HG03565 (cell line): Measurements from ENCODE around the gene BABAM2.

Experiments
- ATAC-seq: cut with Tn5 transposase; IDR thresholded peaks from one replicate; pipeline ENCODE4 v1.9.1; 2021; ENCODE audit warnings: mild to moderate bottlenecking, moderate library complexity; ENCODE audit not compliant: unreplicated experiment

Gene BABAM2

DNA sequence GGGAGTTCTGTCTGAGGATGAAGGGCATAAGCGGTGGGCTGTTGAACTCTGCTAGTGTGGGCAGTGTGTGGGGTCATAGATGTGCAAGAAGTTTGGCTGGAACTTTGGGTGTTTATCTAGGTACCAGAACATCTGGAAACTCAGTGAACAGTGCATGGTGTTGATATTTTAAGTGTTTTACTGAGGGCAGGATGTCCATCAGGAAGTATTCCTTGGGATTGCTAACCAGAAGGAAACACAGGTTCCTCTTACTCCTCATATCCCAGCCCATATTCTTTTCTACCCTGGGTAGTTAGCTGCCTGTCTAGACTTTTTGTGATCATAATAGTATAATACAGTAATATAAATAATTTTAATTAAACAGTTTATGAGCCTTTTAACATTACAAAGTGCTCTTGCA lies 15.5 kb downstream of the BABAM2 start:
- ATAC-seq: no peak

DNA sequence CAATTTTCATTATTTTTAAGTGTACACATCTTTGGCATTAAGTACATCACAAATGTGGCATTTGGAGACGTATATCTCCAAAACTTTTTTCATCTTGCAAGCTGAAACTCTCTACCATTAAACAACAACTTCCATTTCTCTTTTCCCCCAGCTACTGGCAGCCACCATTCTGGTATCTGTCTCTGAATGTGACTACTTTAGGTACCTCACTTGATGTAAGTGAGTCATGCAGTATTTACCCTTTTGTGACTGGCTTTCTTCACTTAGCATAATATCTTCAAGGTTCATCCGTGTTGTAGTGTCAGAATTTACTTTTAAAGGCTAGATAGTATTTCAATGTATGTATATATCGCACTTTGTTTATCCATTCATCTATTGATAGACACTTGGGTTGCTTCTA lies 17.0 kb downstream of the BABAM2 start:
- no peak for ATAC-seq

GRCh38 chr2:27909901-27910300 lies 19.4 kb downstream of the BABAM2 start:
- no peak for ATAC-seq

GRCh38 chr2:27911458-27912210 lies 21.1 kb downstream of the BABAM2 start:
- ATAC-seq: no peak

DNA sequence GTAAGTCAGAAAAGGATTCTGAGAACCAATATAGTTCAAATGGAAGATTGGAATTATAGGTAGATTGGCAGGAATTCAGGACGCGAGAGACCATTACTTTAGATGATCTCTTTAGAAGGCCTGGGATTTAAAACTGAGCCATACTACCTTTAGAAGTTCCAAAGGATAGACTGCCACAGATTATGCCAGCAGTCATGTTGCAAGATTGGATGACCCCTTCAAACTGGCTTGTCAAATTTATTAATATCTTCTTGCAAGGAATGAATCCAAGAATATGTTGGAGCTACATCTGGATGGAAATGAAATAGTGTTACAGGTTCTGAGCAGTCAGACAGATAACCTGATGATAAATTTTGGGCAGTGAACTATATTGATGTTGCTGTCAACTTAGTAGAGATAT lies 22.0 kb downstream of the BABAM2 start:
- ATAC-seq: no peak

GRCh38 chr2:27914041-27914804 lies 23.7 kb downstream of the BABAM2 start:
- ATAC-seq: no peak

DNA sequence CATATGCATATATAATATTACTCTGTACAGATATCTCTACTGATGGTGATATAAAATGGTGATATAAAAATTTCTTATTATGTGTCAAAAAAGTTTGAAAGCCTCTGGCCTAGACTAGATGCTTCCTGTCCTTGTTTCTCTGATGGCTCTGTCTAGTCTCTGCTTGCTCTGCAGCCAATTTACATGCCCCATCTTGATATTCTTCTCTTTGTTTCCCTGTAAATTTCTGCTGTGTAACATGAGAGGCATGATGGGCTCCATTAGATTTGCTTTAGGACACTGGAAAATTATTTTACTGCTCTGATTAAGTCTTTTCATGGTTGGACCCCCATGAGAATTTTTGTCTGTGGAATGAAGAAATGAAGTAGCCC lies 24.3 kb downstream of the BABAM2 start:
- ATAC-seq: no peak

DNA sequence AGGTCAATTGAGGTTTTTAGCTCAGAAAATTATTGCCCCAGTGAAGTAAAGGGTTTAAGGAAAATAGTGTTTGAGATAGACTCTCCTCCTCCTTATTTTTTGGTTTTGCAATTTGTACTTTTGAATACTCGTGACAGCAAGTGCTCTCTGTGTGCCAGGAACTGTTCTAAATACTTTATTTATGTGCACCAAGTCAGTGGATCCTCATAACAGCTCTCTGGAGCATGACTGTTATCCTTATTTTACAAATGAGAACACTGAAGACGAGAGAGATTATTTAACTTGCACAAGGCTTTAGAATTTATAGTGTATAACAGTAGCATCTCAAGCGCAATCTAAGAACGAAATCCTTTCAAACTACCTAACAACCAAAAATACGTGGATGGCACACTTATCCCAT lies 24.7 kb downstream of the BABAM2 start:
- no peak for ATAC-seq

- ATAC-seq: no peak
Observed at GRCh38 chr2:27915874-27916273, 25.3 kb downstream of the BABAM2 start.

GRCh38 chr2:27916293-27916995 lies 25.9 kb downstream of the BABAM2 start:
- no peak for ATAC-seq

GRCh38 chr2:27920148-27920885 lies 29.8 kb downstream of the BABAM2 start:
- ATAC-seq: no peak

- no peak for ATAC-seq
Observed at GRCh38 chr2:27921424-27921823, 30.9 kb downstream of the BABAM2 start.

- no peak for ATAC-seq
Observed at GRCh38 chr2:27921880-27922547, 31.5 kb downstream of the BABAM2 start.

- no peak for ATAC-seq
Observed at GRCh38 chr2:27922842-27923241, 32.3 kb downstream of the BABAM2 start.

DNA sequence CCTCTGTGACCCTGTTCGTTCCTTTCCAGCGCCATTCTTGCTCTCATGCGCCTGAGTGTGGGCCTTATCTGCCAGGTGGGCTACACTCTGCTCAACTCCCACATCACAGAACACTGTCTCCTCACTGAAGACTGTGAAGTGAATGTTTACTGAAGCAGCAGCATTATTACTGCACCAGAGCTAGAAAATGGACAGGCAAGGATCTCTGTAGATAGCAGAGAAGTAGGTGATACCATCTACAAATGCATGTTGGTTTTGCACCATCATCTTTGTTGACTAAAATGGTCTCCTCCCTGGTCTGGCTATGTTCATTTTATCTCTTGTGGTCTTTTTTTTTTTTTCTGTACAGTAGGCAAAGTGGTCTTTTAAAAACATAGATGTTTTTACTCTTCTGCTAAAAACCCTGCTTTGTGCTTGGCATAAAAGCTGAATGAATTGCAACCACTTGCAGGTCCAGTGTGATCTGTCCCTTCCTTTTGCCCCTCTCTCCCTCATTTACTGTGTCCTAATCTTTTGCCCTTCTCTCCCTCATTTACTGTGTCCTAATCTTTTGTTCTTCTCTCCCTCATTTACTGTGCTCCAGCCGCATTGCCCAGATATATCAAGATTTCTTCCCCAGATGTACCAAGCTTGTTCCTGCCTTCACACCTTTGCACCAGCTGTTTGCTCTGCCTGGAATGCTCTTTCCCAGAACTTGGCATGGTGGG lies 35.4 kb downstream of the BABAM2 start:
- ATAC-seq: no peak

DNA sequence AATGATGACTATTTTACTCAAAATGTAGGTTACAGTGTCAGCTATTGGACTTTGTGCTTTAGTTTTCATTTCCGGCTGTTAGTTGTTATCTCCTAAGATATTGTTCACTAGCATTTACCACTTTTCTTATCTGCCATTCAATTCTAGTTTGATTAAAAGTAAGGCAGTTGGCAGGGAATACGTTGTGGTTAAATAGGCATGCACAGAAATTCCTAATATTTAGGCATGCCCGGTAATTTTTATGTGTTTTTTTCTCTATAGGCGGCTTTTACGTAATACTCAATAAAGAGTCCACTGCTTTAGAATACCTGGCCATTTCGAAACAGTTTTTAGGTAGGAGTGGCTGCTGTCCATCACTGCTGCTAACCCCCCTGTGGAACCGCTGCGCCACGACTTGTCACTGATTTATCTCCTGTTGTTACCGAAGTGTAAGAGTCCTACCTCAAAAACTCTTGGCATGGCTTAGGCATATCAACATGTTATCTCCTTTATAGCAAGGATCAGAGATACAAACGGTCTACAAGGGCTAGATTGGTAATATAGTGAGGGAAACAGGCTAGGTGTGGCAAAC lies 39.5 kb downstream of the BABAM2 start:
- ATAC-seq: no peak

DNA sequence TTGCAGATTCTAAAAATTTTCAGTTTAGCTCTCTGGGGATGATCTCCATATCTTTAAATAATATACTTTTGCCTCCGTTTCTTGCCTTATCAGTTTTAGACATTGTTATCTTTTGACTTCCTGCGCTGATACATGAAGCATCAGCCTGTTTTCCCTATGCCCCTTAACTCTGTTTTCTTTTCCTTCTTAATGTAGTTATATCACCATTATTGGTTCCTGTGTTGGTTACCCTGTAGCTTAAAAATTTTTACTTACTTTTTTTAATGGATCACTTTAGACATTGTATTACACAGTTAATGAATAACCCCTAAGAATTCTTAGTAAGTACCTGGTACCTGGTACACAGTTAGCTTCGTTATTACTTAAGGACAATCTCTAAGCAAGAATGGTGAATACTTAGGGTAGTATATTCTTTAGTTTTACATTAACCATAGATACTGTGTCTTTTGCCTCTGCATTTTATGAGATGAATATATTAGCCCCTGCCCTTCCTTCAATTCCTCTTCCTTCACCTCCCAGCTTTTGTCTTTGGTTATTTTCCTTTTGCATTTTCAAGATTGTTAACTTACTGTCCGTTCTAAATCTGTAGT lies 40.9 kb downstream of the BABAM2 start:
- no peak for ATAC-seq

DNA sequence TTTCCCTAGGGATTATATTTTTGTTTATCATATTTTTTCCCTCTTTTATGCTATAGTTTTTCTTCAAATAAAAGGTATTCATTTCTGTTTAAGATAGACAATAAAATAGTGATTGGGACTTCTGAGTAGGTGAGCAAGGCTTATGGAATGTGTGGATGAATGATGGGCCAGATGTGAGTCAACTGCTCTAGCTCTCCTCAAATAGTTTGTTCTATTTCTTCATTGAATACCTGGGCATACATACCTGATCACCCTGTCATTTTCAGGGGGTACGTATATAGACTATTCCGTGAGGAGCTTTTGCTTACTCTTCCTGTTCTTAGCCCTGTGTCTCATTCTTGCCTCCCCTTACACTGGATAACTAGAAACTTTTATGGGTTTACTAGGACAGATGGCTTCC lies 41.9 kb downstream of the BABAM2 start:
- no peak for ATAC-seq

- no peak for ATAC-seq
Observed at GRCh38 chr2:27935026-27935425, 44.5 kb downstream of the BABAM2 start.
